HEK293T (cell line): Measurements from ENCODE around the gene ANKRD33B.

Experiments
- BHLHE40 ChIP-seq: fragments of 450-650 bp; IDR thresholded peaks from 2 replicates; pipeline ENCODE4 v1.6.1; 2016; ENCODE audit warnings: mild to moderate bottlenecking, moderate library complexity, borderline replicate concordance
- FOXA1 ChIP-seq: fragments of 450-650 bp; IDR thresholded peaks from 2 replicates; pipeline ENCODE4 v1.6.1; 2016; ENCODE audit warnings: mild to moderate bottlenecking
- FOXK2 ChIP-seq: fragments of 450-650 bp; IDR thresholded peaks from 2 replicates; pipeline ENCODE4 v1.6.1; 2016; ENCODE audit warnings: mild to moderate bottlenecking
- L3MBTL2 ChIP-seq: fragments of 450-650 bp; conservative IDR thresholded peaks from 2 replicates; pipeline ENCODE4 v1.6.1; 2016; ENCODE audit warnings: mild to moderate bottlenecking
- ZNF384 ChIP-seq: fragments of 450-650 bp; IDR thresholded peaks from 2 replicates; pipeline ENCODE4 v1.6.1; 2016

DNA sequence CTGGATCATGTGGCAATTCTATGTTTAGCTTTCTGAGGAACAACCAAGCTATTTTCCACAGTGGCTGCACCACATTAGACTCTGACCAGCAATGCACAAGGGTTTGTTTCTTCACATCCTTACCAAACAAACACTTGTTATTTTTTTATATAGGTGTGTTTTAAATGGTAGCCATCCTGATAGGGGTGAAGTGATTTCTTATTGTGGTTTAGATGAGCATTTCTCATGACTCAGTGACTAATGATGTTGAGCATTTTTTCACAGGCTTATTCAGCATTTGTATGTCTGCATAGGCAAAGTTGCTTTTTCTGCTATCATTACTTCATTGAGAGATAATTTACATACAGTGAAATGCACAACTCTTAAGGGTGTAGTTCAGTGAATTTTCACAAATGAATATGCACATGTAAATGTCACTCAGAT, 36.0 kb downstream of the ANKRD33B start:
- TF ChIP-seq FOXK2 = no peak
- TF ChIP-seq BHLHE40 = no peak
- no peak for TF ChIP-seq ZNF384
- no peak for TF ChIP-seq L3MBTL2
- TF ChIP-seq FOXA1 = no peak
